Measurements from ENCODE around the gene YJU2.

Gene YJU2

GRCh38 chr19:4295972-4296771 is 49.3 kb downstream of the YJU2 start:
- DNase-seq = peak in 54 of 56 donors; percentile 3 to 85 (median 60)

GRCh38 chr19:4297901-4298809 is 51.3 kb downstream of the YJU2 start:
- no peak for DNase-seq

GRCh38 chr19:4298810-4299550 is 52.1 kb downstream of the YJU2 start:
- no peak for DNase-seq

GRCh38 chr19:4300589-4300988 is 53.7 kb downstream of the YJU2 start:
- DNase-seq = no peak

- DNase-seq = no peak
Observed at GRCh38 chr19:4301590-4302242, 54.8 kb downstream of the YJU2 start.

- no peak for DNase-seq
Observed at GRCh38 chr19:4302243-4302640, 55.4 kb downstream of the YJU2 start, which contains the start of gene TMIGD2. Gene TMIGD2 (minus strand): TSS chr19:4302389. CDS start chr19:4302385, 4 bp downstream.

GRCh38 chr19:4303819-4304537 is 57.1 kb downstream of the YJU2 start:
- DNase-seq = no peak

- peak in 39 of 56 donors; percentile 3 to 61 (median 23) for DNase-seq
Observed at GRCh38 chr19:4304538-4305256, 57.8 kb downstream of the YJU2 start, which contains the start of gene FSD1. Gene FSD1 (plus strand): TSS chr19:4304598. CDS start chr19:4304747, 149 bp downstream.

- DNase-seq = no peak
Observed at GRCh38 chr19:4305257-4305612, 58.4 kb downstream of the YJU2 start.

- DNase-seq = no peak
Observed at GRCh38 chr19:4305659-4306058, 58.8 kb downstream of the YJU2 start.

- DNase-seq = peak in 1 of 56 donors; percentile 18
Observed at GRCh38 chr19:4310247-4311121, 63.6 kb downstream of the YJU2 start.

GRCh38 chr19:4313847-4314490 is 67.1 kb downstream of the YJU2 start:
- DNase-seq = no peak

GRCh38 chr19:4316956-4317355 is 70.1 kb downstream of the YJU2 start:
- no peak for DNase-seq

- no peak for DNase-seq
Observed at GRCh38 chr19:4318460-4318859, 71.6 kb downstream of the YJU2 start.
